VCaP (cell line): Measurements from ENCODE around the gene LCAT.

Experiments
- H3K27ac ChIP-seq: fragments of 450-650 bp; 2 replicates; pipeline ENCODE4 v1.5.1; 2017
- TF ChIP-seq, protein P1 (sequence below): fragments of 450-650 bp; conservative IDR thresholded peaks from 2 replicates; pipeline ENCODE4 v1.5.1; 2017; ENCODE audit warnings: mild to moderate bottlenecking, moderate library complexity

The LCAT gene

DNA sequence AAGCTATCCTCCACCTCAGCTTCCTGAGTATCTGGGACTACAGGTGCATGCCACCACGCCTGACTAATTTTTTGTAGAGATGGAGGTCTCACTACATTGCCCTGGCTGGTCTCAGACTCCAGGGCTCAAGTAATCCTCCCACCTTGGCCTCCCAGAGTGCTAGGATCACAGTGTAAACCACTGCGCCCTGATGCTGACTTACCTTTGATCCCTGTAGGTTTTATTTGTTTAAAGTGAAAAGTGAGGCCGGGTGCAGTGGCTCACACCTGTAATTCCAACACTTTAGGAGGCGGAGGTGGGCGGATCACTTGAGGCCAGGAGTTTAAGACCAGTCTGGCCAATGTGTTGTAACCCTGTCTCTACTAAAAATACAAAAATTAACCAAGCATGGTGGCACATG is 42.2 kb downstream of the LCAT start:
- H3K27ac ChIP-seq: no peak overlapping the region
- TF ChIP-seq, protein P1, sequence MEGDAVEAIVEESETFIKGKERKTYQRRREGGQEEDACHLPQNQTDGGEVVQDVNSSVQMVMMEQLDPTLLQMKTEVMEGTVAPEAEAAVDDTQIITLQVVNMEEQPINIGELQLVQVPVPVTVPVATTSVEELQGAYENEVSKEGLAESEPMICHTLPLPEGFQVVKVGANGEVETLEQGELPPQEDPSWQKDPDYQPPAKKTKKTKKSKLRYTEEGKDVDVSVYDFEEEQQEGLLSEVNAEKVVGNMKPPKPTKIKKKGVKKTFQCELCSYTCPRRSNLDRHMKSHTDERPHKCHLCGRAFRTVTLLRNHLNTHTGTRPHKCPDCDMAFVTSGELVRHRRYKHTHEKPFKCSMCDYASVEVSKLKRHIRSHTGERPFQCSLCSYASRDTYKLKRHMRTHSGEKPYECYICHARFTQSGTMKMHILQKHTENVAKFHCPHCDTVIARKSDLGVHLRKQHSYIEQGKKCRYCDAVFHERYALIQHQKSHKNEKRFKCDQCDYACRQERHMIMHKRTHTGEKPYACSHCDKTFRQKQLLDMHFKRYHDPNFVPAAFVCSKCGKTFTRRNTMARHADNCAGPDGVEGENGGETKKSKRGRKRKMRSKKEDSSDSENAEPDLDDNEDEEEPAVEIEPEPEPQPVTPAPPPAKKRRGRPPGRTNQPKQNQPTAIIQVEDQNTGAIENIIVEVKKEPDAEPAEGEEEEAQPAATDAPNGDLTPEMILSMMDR: no peak

DNA sequence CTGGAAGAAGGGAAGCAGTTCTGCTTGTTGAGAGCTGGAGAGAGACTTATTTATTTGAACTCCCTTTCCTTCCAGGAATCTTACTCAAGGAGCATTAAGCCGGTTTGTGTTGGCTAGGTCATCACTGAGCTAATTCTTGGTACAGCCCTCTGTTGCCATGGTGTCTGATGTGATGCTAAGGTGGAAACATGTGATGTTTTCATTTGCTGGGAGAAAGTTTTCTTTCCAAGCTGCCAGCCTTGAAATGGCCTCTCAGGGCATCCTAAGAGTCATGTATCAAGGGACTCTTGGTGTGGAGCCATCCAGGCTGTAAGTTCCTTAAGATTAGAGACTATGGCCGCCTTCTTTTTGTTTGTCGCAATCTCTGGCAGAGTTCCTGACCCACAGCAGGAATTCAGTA is 46.7 kb downstream of the LCAT start:
- H3K27ac ChIP-seq: no peak overlapping the region
- TF ChIP-seq, protein P1: no peak

DNA sequence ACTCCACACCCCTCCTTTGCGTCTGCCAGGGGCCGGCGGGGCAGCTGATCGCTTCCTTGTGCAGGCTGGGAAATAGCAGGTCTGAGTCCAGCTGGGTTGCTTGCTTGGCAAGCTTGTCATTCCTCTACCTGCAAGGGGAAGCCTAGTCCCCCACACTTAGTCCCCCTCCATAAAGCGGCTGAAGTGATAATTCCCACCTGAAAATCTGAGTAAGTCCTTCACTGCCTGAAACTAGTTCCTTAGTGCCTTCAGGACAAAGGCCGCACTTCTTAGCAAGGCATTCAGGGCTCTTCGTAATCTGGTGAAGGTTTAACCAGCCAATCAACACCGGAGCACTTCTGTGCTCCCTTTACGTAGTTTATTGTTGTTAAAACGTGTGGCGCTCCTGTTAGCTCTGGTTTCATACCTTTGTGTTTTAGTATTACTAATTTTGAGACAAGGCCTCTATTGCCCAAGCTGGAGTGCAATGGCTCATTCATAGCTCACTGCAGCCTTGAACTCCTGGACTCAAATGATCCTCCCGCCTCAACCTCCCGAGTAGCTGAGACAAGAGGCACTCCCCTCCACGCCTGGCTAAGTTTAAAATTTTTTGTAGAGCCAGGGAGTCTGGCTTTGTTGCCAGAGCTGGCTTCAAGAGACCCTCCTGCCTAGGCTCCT is 50.0 kb downstream of the LCAT start:
- peak overlapping the region; percentile 81 for H3K27ac ChIP-seq
- TF ChIP-seq, protein P1: no peak

DNA sequence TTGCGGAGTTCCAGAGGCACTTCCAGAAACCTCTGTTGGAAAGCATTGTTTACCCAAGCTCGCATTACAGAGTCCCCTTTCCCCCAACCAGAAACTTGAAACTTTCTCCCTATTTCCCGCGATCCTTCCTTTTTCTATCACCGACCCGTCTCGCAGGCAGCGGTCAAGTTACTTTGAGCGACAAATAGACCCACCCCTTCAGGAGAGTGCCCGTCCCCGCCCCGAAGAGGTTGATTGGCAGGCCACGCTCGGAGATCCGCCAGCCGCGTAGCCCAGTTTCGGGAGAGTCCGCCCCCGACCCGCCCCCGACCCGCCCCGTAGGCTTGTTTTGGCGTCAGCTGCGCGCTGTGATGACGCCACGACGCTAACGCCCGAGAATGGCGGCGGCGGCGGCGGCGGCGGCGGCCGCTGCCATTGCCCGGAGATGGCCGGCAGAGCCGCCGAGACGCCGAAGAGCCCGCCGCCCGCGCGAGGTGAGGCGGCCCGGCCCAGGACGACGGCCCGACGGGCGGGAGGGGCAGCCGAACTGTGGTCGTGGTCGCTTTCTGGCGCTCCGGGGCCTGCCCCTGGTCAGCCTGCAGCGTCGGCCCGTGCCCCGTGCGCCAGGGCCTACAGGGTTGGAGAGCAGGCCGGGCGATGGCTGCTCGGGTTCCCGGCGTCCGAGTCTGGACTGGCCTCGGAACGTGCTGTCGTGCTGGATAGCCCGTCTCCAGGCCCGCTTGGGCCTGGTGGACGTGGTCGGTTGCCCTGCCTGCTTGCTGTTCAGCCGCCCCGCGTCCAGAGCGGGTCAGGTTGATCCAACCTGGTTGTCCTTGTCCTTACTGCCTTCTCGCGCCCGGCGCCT is 50.8 kb downstream of the LCAT start, which contains the start of gene PSKH1:
Gene PSKH1, plus strand, starts transcription at position 356 of the 844 bp plus-strand sequence. CDS start 15,496 bp downstream, outside the sequence.
- TF ChIP-seq, protein P1: no peak

DNA sequence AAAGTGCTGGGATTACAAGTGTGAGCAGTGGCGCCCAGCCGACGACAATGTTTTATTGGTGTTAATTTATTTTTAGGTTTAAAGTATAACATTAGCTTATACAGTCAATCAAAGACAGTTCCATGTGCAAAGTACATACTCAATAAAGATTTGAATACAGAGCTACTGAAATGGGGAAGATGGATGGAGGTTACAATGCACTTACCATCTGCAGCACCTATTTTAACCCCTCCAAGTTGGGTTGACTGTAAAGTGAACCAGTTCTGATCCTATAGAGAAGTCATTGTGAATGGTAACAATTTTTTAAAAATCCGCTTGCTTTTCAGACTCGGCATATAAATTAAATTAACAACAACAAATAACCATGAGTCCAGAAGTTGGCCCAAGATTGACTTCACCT is 51.5 kb downstream of the LCAT start:
- peak overlapping the region; percentile 81 for H3K27ac ChIP-seq
- TF ChIP-seq, protein P1: no peak

More for the DNA sequence above, 50.8 kb downstream of the LCAT start, which contains the start of gene PSKH1:
- H3K27ac ChIP-seq: peak within 1 kb of the TSS; percentile 81
